Esophagus squamous epithelium (tissue), 5 donors: Measurements from ENCODE around the gene POLK. TPM values are rescaled to one million over a fixed set of nuclear protein-coding genes. Genes with fewer than 3 reads are reported as not detected.
"Not testable (repeated sequence)": the region's sequence is repeated elsewhere in the genome, so short reads cannot be mapped to it uniquely, and the experiment has no call there.

Source experiments
- DNase-seq: peaks from one replicate; lab custom pipeline; 2025; lab: John Stamatoyannopoulos, UW
- H3K27ac ChIP-seq, 4 donors: fragments of 200-600 bp; sonication (generic); one replicate each; pipeline ENCODE4 v1.5.1; 2016 to 2019; ENCODE audit warnings: mild to moderate bottlenecking in 1 of 4
- H3K27me3 ChIP-seq, 4 donors: fragments of 200-600 bp; sonication (generic); 1 replicate in 3 of 4; 2 replicates in 1 of 4; pipeline versions ENCODE4 v1.5.1 to v1.6.0; 2017 to 2021; ENCODE audit warnings: antibody characterized with exemption in 1 of 4
- H3K36me3 ChIP-seq, 3 donors: fragments of 200-600 bp; sonication (generic); one replicate each; pipeline ENCODE4 v1.5.1; 2016 to 2019
- H3K4me1 ChIP-seq, 3 donors: fragments of 200-600 bp; sonication (generic); one replicate each; pipeline ENCODE4 v1.5.1; 2017 to 2019
- H3K4me3 ChIP-seq, 4 donors: fragments of 200-600 bp; sonication (generic); 1 replicate in 3 of 4; 2 replicates in 1 of 4; pipeline ENCODE4 v1.5.1; 2016 to 2019; ENCODE audit warnings: mild to moderate bottlenecking in 2 of 4, moderate library complexity in 1 of 4
- H3K9me3 ChIP-seq, 3 donors: fragments of 200-600 bp; sonication (generic); one replicate each; pipeline ENCODE4 v1.5.1; 2016 to 2019
- CTCF ChIP-seq, 6 experiments: fragments of 450-650 bp in 4 of 6; fragments of 200-600 bp in 2 of 6; sonication (generic) in 2 of 6; IDR thresholded peaks; one replicate each; pipeline ENCODE4 v1.5.1; 2016 to 2019; ENCODE audit warnings: antibody characterized with exemption in 6 of 6, mild to moderate bottlenecking in 4 of 6, moderate library complexity in 4 of 6
- POLR2A ChIP-seq, 4 donors: fragments of 450-650 bp; IDR thresholded peaks; one replicate each; pipeline ENCODE4 v1.6.1; 2017; ENCODE audit warnings: antibody characterized with exemption in 4 of 4, mild to moderate bottlenecking in 4 of 4, moderate library complexity in 3 of 4
- WGBS, 2 donors: methylation state at CpG; one replicate each; pipeline ENCODE4 v1.1.5; 2018; 5-methylcytosine and 5-hydroxymethylcytosine counted together
- intact Hi-C: fragments of 100-400 bp; cut with DNase I; formaldehyde crosslinking; loops from one replicate; pipeline ENCODE4 v1.15.0; 2022
- total RNA-seq, 4 donors: library from RNA; depleted of rRNA; stranded (reverse); fragments of >200 nt; gene quantifications; one replicate each; pipeline ENCODE4 v1.1.0, GENCODE V29; 2016
- donor health status: DM: yes; HTN: yes; CAD: no.

POLK gene
- total RNA-seq, 4 donors from 2014 or later = 8.6 to 27.5 (median 14.1) TPM

GRCh38 chr5:75532190-75532589, 20.5 kb downstream of the POLK start:
- WGBS, 2 donors = 90 to 91% methylated on average over 2 of the region's 2 CpGs
- intact Hi-C loops = no loop called here

GRCh38 chr5:75533716-75534115, 22.0 kb downstream of the POLK start:
- intact Hi-C loops, H3K27ac ChIP-seq, DNase-seq, H3K4me3 ChIP-seq, H3K27me3 ChIP-seq: not testable (repeated sequence)
- peaks cover 0 to 14% (median 6%) of the 10 kb centered on the region in 3 donors for H3K9me3 ChIP-seq
- 83 to 100% methylated on average over 1 of the region's 1 CpG for WGBS, 2 donors
- peaks cover 0 to 22% (median 9%) of the 10 kb centered on the region in 3 donors for H3K4me1 ChIP-seq
- H3K36me3 ChIP-seq = peaks cover 0 to 12% (median 0%) of the 10 kb centered on the region in 3 donors

More at GRCh38 chr5:75532190-75532589, 20.5 kb downstream of the POLK start:
- Histone ChIP-seq H3K27me3 (no peaks in the 10 kb centered on the region), H3K9me3 (peaks cover 0 to 14% (median 6%) of the 10 kb centered on the region in 3 donors), H3K4me1 (peaks cover 0 to 11% (median 9%) of the 10 kb centered on the region in 3 donors), H3K27ac (no peak overlapping the region), H3K36me3 (peaks cover 0 to 12% (median 0%) of the 10 kb centered on the region in 3 donors), H3K4me3 (no peak overlapping the region)
- TF ChIP-seq POLR2A (IDR thresholded peaks at IDR 0.05) (no peak), CTCF (IDR thresholded peaks at IDR 0.05) (no peak)
- DNase-seq = no peak

- H3K4me3 ChIP-seq = no peak overlapping the region
- DNase-seq = no peak
- intact Hi-C loops = no loop called here
- H3K9me3 ChIP-seq = peaks cover 0 to 14% (median 6%) of the 10 kb centered on the region in 3 donors
- peaks cover 0 to 32% (median 9%) of the 10 kb centered on the region in 3 donors for H3K4me1 ChIP-seq
- no peaks in the 10 kb centered on the region for H3K27me3 ChIP-seq
- TF ChIP-seq POLR2A (IDR thresholded peaks at IDR 0.05) (no peak), CTCF (IDR thresholded peaks at IDR 0.05) (no peak)
- H3K27ac ChIP-seq = no peak overlapping the region
- WGBS, 2 donors = 85 to 100% methylated on average over 2 of the region's 2 CpGs
- H3K36me3 ChIP-seq = peaks cover 0 to 12% (median 0%) of the 10 kb centered on the region in 3 donors
These were observed 23.0 kb downstream of the POLK start for GRCh38 chr5:75534734-75535133.

- no peak for TF ChIP-seq POLR2A (IDR thresholded peaks at IDR 0.05)
- TF ChIP-seq CTCF (IDR thresholded peaks at IDR 0.05) = no peak
- H3K27me3 ChIP-seq = no peaks in the 10 kb centered on the region
- 83 to 95% methylated on average over 2 to 3 of the region's 3 CpGs for WGBS, 2 donors
- no peak overlapping the region for H3K27ac ChIP-seq
- H3K4me3 ChIP-seq = no peak overlapping the region
- peaks cover 0 to 12% (median 0%) of the 10 kb centered on the region in 3 donors for H3K36me3 ChIP-seq
- peaks cover 0 to 34% (median 9%) of the 10 kb centered on the region in 3 donors for H3K4me1 ChIP-seq
- DNase-seq = no peak
- peaks cover 0 to 14% (median 6%) of the 10 kb centered on the region in 3 donors for H3K9me3 ChIP-seq
- intact Hi-C loops = no loop called here
These were observed 24.5 kb downstream of the POLK start for GRCh38 chr5:75536147-75536546.

GRCh38 chr5:75536694-75537360, 25.1 kb downstream of the POLK start:
- Histone ChIP-seq H3K4me3 (no peak overlapping the region), H3K9me3 (peaks cover 0 to 14% (median 6%) of the 10 kb centered on the region in 3 donors), H3K27me3 (no peaks in the 10 kb centered on the region), H3K4me1 (peaks cover 0 to 34% (median 9%) of the 10 kb centered on the region in 3 donors), H3K27ac (no peak overlapping the region), H3K36me3 (peaks cover 0 to 12% (median 0%) of the 10 kb centered on the region in 3 donors)
- TF ChIP-seq CTCF (IDR thresholded peaks at IDR 0.05) (no peak), POLR2A (IDR thresholded peaks at IDR 0.05) (no peak)
- intact Hi-C loops = no loop called here
- no peak for DNase-seq
- WGBS, 2 donors = 86 to 100% methylated on average over 1 to 3 of the region's 6 CpGs
